H9 (cell line): ENCODE results near the gene PAAF1. TPM values are rescaled to one million over a fixed set of nuclear protein-coding genes. Genes with fewer than 3 reads are reported as not detected.
A peak's percentile ranks its signal among the peaks of the same experiment; 100 is the strongest.

Experiments
- DNase-seq: peaks from one replicate; pipeline ENCODE4 v3.0.0-alpha.2; 2017
- H2AFZ ChIP-seq: one replicate; pipeline ENCODE4 v1.6.1; 2013; ENCODE audit warnings: mild to moderate bottlenecking, low read length, control low read depth, moderate library complexity
- H2AK5ac ChIP-seq: 2 replicates; pipeline ENCODE4 v1.6.1; 2013; ENCODE audit warnings: low read length, control low read depth, mixed read lengths; ENCODE audit not compliant: insufficient read length
- H2BK120ac ChIP-seq: one replicate; pipeline ENCODE4 v1.6.1; 2013; ENCODE audit warnings: low read depth, mild to moderate bottlenecking, low read length, control low read depth, inconsistent platforms; ENCODE audit not compliant: poor library complexity, severe bottlenecking
- H2BK12ac ChIP-seq: 2 replicates; pipeline ENCODE4 v1.6.1; 2013; ENCODE audit warnings: low read length, control low read depth, mixed read lengths, low read depth; ENCODE audit not compliant: insufficient read length
- H2BK15ac ChIP-seq: 2 replicates; pipeline ENCODE4 v1.6.1; 2013; ENCODE audit warnings: low read depth, low read length, control low read depth
- H2BK20ac ChIP-seq: one replicate; pipeline ENCODE4 v1.6.1; 2013; ENCODE audit warnings: low read depth, mild to moderate bottlenecking, low read length, control low read depth, inconsistent platforms; ENCODE audit not compliant: poor library complexity, severe bottlenecking
- H2BK5ac ChIP-seq: 2 replicates; pipeline ENCODE4 v1.6.1; 2013; ENCODE audit warnings: low read length, control low read depth, mixed read lengths; ENCODE audit not compliant: insufficient read length
- H3K14ac ChIP-seq: 2 replicates; pipeline ENCODE4 v1.6.1; 2013; ENCODE audit warnings: low read length, control low read depth; ENCODE audit not compliant: insufficient read depth
- H3K18ac ChIP-seq: 2 replicates; pipeline ENCODE4 v1.6.1; 2013; ENCODE audit warnings: low read depth, mild to moderate bottlenecking, mixed read lengths, low read length, control low read depth; ENCODE audit not compliant: insufficient read length
- H3K23ac ChIP-seq: 2 replicates; pipeline ENCODE4 v1.6.1; 2013; ENCODE audit warnings: low read length, control low read depth, mixed read lengths, low read depth; ENCODE audit not compliant: insufficient read length
- H3K23me2 ChIP-seq: 2 replicates; pipeline ENCODE4 v1.6.1; 2013; ENCODE audit warnings: low read depth, mild to moderate bottlenecking, mixed read lengths, low read length, control low read depth; ENCODE audit not compliant: insufficient read length, poor library complexity, severe bottlenecking
- H3K27ac ChIP-seq: 2 replicates; pipeline ENCODE4 v1.5.1; 2013; ENCODE audit warnings: low read length, control low read depth, mixed read lengths, low read depth; ENCODE audit not compliant: insufficient read length
- H3K27me3 ChIP-seq: 2 replicates; pipeline ENCODE4 v1.6.1; 2013; ENCODE audit warnings: low read length, control low read depth, inconsistent platforms; ENCODE audit not compliant: insufficient read depth
- H3K4ac ChIP-seq: 2 replicates; pipeline ENCODE4 v1.6.1; 2013; ENCODE audit warnings: low read depth, mild to moderate bottlenecking, control low read depth, inconsistent platforms, low read length, moderate library complexity
- H3K4me1 ChIP-seq: 2 replicates; pipeline ENCODE4 v1.6.1; 2013; ENCODE audit warnings: low read length, control low read depth, inconsistent platforms; ENCODE audit not compliant: insufficient read depth
- H3K4me2 ChIP-seq: 2 replicates; pipeline ENCODE4 v1.6.1; 2013; ENCODE audit warnings: low read length, control low read depth, mixed read lengths; ENCODE audit not compliant: insufficient read length, insufficient read depth
- H3K56ac ChIP-seq: 2 replicates; pipeline ENCODE4 v1.6.1; 2013; ENCODE audit warnings: low read depth, mild to moderate bottlenecking, mixed read lengths, low read length, control low read depth; ENCODE audit not compliant: insufficient read length
- H3K79me1 ChIP-seq: 2 replicates; pipeline ENCODE4 v1.6.1; 2013; ENCODE audit warnings: low read depth, mild to moderate bottlenecking, moderate library complexity, low read length, control low read depth, inconsistent platforms; ENCODE audit not compliant: insufficient read depth, poor library complexity, severe bottlenecking
- H3K79me2 ChIP-seq: 2 replicates; pipeline ENCODE4 v1.6.1; 2013; ENCODE audit warnings: low read length, control low read depth, inconsistent platforms; ENCODE audit not compliant: insufficient read depth
- H3K9ac ChIP-seq: 2 replicates; pipeline ENCODE4 v1.6.1; 2013; ENCODE audit warnings: low read length, control low read depth, mixed read lengths; ENCODE audit not compliant: insufficient read length; ENCODE audit errors: extremely low read depth
- H3K9me3 ChIP-seq: one replicate; pipeline ENCODE4 v1.6.1; 2013; ENCODE audit warnings: low read depth, low read length, inconsistent platforms; ENCODE audit not compliant: control insufficient read depth
- H3T11ph ChIP-seq: one replicate; pipeline ENCODE4 v1.6.1; 2013; ENCODE audit warnings: mild to moderate bottlenecking, low read length, control low read depth, inconsistent platforms
- H4K20me1 ChIP-seq: one replicate; pipeline ENCODE4 v1.6.1; 2013; ENCODE audit not compliant: control insufficient read depth, insufficient read length, insufficient read depth
- H4K5ac ChIP-seq: 2 replicates; pipeline ENCODE4 v1.6.1; 2013; ENCODE audit warnings: low read depth, mild to moderate bottlenecking, mixed read lengths, low read length, control low read depth; ENCODE audit not compliant: insufficient read length
- H4K8ac ChIP-seq: replicated peaks from 2 replicates; pipeline ENCODE4 v1.6.1; 2013; ENCODE audit warnings: low read length, control low read depth, mixed read lengths, low read depth; ENCODE audit not compliant: insufficient read length
- H4K91ac ChIP-seq: 2 replicates; pipeline ENCODE4 v1.6.1; 2013; ENCODE audit warnings: low read depth, mild to moderate bottlenecking, moderate library complexity, mixed read lengths, low read length, control low read depth; ENCODE audit not compliant: insufficient read length
- H3K27ac Mint-ChIP-seq, 3 experiments: 2 replicates in 2 of 3; 3 replicates in 1 of 3; pipeline ENCODE4 v1.8.0; 2020 to 2021; ENCODE audit warnings: mixed read lengths in 3 of 3, mild to moderate bottlenecking in 1 of 3, moderate library complexity in 1 of 3
- H3K27me3 Mint-ChIP-seq: 2 replicates; pipeline ENCODE4 v1.8.0; 2021; ENCODE audit warnings: low read depth, mild to moderate bottlenecking, moderate library complexity, mixed read lengths
- H3K36me3 Mint-ChIP-seq, 3 experiments: 2 replicates in 2 of 3; 3 replicates in 1 of 3; pipeline ENCODE4 v1.8.0; 2020 to 2021; ENCODE audit warnings: low read depth in 3 of 3, mixed read lengths in 3 of 3; ENCODE audit not compliant: insufficient read depth in 1 of 3
- H3K4me1 Mint-ChIP-seq, 2 experiments: 2 replicates each; pipeline ENCODE4 v1.8.0; 2020; ENCODE audit warnings: mixed read lengths in 2 of 2
- H3K4me3 Mint-ChIP-seq, 2 experiments: 2 replicates in 1 of 2; 3 replicates in 1 of 2; pipeline ENCODE4 v1.8.0; 2020 to 2021; ENCODE audit warnings: mild to moderate bottlenecking in 2 of 2, mixed read lengths in 2 of 2, moderate library complexity in 1 of 2
- H3K9me3 Mint-ChIP-seq, 2 experiments: 2 replicates in 1 of 2; 3 replicates in 1 of 2; pipeline ENCODE4 v1.8.0; 2020; ENCODE audit warnings: mild to moderate bottlenecking in 2 of 2, mixed read lengths in 2 of 2, moderate library complexity in 1 of 2
- CTCF ChIP-seq: fragments of 200-600 bp; sonication (generic); conservative IDR thresholded peaks from 3 replicates; pipeline ENCODE4 v1.8.0; 2021; ENCODE audit warnings: antibody characterized with exemption, mild to moderate bottlenecking
- WGBS: extraction: QIAGEN DNeasy Blood & Tissue Kit; methylation state at CpG from one replicate; pipeline ENCODE4 v1.1.7; 2013; ENCODE audit warnings: missing lambda C conversion rate, low lambda C conversion rate, mixed read lengths; ENCODE audit not compliant: insufficient read length; ENCODE audit errors: extremely low coverage; 5-methylcytosine and 5-hydroxymethylcytosine counted together
- total RNA-seq: library from RNA; stranded (reverse); gene quantifications from 2 replicates; pipeline ENCODE4 v1.2.1, GENCODE V29; 2021

Gene PAAF1
- total RNA-seq, 1 experiment from 2014 or later: 24.3 TPM

- peaks cover 11 to 12% of the 10 kb centered on the region in 2 experiments for H3K9me3 Mint-ChIP-seq
- Histone ChIP-seq H4K8ac (no peak overlapping the region), H3K9ac (no peak overlapping the region), H4K20me1 (no peaks in the 10 kb centered on the region), H3K23ac (no peak overlapping the region), H3T11ph (no peak overlapping the region), H4K91ac (no peak overlapping the region), H2BK5ac (no peak overlapping the region), H4K5ac (no peak overlapping the region), H2BK12ac (no peak overlapping the region), H2BK120ac (no peak overlapping the region), H3K79me2 (no peaks in the 10 kb centered on the region), H3K27ac (no peak overlapping the region), H2BK15ac (no peak overlapping the region), H3K14ac (no peak overlapping the region), H3K4ac (no peak overlapping the region), H3K9me3 (peaks cover 11% of the 10 kb centered on the region), H2AFZ (no peak overlapping the region), H3K56ac (no peak overlapping the region), H2BK20ac (no peak overlapping the region), H3K23me2 (no peaks in the 10 kb centered on the region), H3K4me1 (no peaks in the 10 kb centered on the region), H3K18ac (no peak overlapping the region), H3K27me3 (no peaks in the 10 kb centered on the region), H3K4me2 (no peak overlapping the region), H2AK5ac (no peak overlapping the region), H3K79me1 (no peaks in the 10 kb centered on the region)
- WGBS: no CpG with 5 or more reads among the region's 4 CpGs
- no peak overlapping the region for H3K4me3 Mint-ChIP-seq
- no peaks in the 10 kb centered on the region; the same call in 1 of the 2 replicates for H3K27me3 Mint-ChIP-seq
- peak overlapping the region in 1 of 3 experiments; percentile 76; a peak in 2 of 7 replicates for H3K27ac Mint-ChIP-seq
- no peak for DNase-seq
- peaks cover 3 to 12% (median 5%) of the 10 kb centered on the region in 3 experiments; a peak in 5 of 7 replicates for H3K36me3 Mint-ChIP-seq
- TF ChIP-seq CTCF: no peak
- H3K4me1 Mint-ChIP-seq: peaks cover 1 to 6% of the 10 kb centered on the region in 2 experiments; a peak in 1 of 4 replicates
Observed at GRCh38 chr11:73949246-73949645, 72.4 kb downstream of the PAAF1 start.
